Testis (tissue), 2 donors: ENCODE results near the gene GTPBP4.

ENCODE experiments used
- POLR2A ChIP-seq: fragments of 450-650 bp; IDR thresholded peaks from one replicate; pipeline ENCODE4 v1.6.1; 2017; ENCODE audit warnings: antibody characterized with exemption, mild to moderate bottlenecking, moderate library complexity
- TF ChIP-seq, protein P1 (sequence below), 3 experiments: fragments of 450-650 bp in 2 of 3; fragments of 200-600 bp in 1 of 3; sonication (generic) in 1 of 3; IDR thresholded peaks; one replicate each; pipeline ENCODE4 v1.5.1; 2016 to 2019; ENCODE audit warnings: antibody characterized with exemption in 3 of 3, mild to moderate bottlenecking in 2 of 3, moderate library complexity in 1 of 3

DNA sequence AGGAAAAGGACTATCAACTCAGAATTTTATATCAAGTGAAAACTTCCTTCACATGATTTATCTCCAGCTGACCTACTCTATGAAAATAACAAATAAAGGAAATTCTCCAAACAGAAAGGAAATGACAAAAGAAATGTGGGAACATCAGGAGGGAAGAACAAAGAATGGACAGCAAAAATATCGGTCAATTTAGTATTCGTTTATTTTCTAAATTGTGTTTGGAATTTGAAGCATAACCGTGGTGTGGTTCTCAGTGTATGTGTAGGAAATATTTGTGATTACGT, 76.7 kb downstream of the GTPBP4 start:
- TF ChIP-seq, protein P1, sequence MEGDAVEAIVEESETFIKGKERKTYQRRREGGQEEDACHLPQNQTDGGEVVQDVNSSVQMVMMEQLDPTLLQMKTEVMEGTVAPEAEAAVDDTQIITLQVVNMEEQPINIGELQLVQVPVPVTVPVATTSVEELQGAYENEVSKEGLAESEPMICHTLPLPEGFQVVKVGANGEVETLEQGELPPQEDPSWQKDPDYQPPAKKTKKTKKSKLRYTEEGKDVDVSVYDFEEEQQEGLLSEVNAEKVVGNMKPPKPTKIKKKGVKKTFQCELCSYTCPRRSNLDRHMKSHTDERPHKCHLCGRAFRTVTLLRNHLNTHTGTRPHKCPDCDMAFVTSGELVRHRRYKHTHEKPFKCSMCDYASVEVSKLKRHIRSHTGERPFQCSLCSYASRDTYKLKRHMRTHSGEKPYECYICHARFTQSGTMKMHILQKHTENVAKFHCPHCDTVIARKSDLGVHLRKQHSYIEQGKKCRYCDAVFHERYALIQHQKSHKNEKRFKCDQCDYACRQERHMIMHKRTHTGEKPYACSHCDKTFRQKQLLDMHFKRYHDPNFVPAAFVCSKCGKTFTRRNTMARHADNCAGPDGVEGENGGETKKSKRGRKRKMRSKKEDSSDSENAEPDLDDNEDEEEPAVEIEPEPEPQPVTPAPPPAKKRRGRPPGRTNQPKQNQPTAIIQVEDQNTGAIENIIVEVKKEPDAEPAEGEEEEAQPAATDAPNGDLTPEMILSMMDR (IDR thresholded peaks at IDR 0.05): no peak
- TF ChIP-seq POLR2A: no peak
